NK-92 (cell line): ENCODE results near the gene WDFY2.
"Not testable (repeated sequence)": the region's sequence is repeated elsewhere in the genome, so short reads cannot be mapped to it uniquely, and the experiment has no call there.

Experiments used
- DNase-seq: peaks from one replicate; lab custom pipeline; 2025; ENCODE audit not compliant: unreplicated experiment; lab: John Stamatoyannopoulos, UW

Gene WDFY2

DNA sequence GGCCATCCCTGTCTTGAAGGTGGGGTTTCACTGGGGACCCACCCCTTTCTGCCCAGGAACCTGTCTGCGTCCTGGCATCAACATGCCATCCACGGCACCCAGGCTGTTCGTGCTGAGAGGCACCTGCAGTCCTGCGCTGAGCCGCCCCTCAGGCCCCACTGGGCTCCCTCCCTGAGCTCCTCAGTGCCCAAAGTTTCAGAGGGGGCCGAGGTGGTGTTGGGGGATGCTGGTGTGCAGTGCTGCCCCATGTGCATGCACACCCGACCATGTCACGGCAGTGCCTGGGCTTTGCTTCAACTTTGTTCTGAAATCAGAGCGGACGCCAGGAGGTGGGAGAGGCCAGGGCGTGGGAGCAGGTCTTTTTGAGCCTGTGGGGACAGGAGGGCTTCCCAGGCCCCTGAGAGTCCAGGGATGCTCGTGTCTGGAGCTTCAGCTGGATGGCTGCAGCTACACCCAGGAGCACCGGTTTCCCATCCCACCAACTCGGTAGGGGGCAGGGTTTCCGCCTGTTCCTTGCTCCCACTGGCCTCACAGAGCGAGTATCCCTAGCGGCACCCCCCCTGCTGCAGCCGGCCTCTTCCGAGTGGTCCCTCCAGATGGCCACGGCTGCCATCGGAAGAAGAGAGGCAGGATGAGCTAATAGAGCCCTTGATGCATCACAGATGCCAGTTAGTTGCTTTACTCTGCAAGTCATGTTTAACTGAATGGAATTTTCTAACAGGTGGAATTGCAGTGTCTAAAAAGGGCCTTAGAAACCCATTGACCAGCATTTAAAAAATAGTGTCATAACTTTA lies 44.0 kb downstream of the WDFY2 start:
- no peak for DNase-seq

DNA sequence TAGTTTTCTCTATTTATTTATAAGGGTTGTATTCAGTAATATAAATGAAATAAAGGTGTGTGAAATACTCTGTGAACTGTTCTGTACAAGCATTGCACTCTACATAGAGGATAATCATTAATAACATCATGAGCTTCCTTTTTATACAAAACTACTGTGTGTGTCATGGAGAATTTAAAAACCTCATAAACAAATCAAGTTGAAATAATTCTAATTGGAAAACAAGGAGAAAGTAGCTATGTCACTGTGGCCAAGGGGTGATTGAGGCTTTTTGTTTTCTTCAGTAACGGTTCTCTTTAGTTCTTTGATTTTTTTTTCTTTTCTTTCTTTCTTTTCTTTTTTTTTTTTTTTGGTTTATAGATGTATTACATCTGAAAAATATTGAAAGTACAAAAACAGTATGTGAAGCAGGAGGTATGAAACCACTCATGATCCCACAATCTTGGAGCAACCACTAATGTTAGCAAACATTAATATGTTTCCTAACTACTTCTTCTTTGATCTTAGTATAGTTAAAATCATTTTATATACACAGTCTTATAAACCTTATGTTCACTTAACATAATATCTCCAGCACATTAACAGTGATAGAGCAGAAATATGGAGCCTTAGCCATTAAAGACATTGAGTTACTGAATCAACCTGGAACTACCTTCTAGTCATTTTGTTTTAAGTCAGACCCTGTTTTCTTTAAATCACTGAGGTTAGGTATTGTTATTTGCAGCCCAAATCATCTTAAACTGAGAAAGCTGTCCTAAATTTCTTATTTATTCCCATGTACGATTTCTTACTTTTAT lies 45.4 kb downstream of the WDFY2 start:
- no peak for DNase-seq

DNA sequence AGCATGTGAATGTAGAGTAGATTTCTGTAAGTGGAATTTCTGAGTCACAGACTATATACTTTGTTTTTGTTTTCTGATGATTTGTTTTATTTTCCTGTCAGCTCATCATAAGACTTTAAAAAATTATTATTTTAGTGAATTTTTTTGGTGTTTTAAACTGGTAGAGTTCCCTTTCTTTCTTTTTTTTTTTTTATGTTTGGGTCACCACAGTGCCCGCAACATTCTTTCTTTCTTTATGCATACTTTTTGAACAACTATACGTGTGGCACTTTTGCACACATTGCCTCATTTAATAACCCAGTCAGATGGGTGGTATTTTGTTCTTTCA lies 46.0 kb downstream of the WDFY2 start:
- DNase-seq, result no peak

DNA sequence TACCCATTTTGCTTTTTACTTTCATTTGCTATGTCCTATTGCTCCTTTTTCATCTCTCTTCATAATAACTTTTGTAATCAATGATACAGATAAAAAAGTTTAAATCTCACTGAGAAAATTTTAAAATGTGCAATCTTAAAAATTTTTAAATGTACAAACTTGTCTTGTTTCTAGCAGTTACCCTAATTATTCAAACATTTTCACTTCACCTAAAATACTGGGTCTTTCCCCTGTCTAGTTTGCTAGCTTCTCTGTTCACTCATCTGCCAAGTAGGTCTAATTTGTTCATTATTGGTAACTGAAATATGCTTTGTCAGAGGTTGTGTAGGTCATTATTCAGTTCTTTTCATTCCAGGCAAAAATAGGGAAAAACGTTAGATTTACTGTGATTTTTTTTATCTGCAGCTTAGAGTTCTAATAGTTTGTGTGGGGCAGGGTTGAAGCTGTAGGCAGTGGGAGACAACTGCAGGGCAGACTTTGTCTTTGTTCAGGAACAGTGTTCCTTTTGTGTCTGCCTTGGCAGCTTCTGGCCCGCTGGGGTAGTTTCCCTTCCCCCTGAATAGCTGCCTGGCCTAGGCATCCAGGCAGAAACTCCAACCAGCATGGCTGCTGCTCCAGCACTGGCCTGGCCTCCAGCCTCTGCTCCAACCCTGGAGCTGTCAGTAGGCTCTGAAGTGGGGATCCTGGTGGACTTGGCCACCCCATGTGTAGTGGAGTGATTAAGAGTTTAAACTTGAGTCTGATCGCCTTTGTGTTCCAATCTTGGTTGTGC lies 48.5 kb downstream of the WDFY2 start:
- no peak for DNase-seq

DNA sequence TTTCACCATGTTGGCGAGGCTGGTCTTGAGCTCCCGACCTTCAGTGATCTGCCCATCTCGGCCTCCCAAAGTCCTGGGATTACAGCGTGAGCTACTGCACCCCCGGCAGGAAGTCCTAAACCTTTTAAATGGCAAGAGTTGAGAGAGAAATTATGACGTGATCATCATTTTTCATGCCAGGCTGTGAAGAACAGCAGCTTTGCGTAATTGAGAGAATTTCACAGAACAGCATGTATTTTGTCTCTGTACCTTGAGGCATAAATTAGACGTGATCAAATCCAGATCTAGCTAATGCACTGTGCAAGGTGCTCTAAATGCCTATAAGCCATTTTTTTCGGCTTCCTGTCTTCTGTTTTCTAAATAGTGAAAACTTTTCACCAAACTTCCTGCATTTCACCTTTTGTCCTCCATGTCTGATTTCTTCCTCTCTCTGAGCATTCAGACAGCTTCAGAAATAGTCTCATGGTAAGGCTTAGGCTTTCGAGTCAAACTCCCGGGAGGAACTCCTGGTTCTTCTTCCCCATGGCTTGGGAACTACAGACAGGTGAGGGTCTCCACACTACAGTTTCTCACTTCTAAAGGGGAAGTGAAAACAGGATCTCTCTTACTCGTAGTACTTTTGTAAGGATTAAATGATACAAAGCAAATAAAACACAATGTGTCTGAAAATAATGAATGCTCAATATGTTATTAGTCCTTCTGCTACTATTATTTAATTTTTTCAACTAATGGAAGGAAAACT lies 51.0 kb downstream of the WDFY2 start:
- no peak for DNase-seq

DNA sequence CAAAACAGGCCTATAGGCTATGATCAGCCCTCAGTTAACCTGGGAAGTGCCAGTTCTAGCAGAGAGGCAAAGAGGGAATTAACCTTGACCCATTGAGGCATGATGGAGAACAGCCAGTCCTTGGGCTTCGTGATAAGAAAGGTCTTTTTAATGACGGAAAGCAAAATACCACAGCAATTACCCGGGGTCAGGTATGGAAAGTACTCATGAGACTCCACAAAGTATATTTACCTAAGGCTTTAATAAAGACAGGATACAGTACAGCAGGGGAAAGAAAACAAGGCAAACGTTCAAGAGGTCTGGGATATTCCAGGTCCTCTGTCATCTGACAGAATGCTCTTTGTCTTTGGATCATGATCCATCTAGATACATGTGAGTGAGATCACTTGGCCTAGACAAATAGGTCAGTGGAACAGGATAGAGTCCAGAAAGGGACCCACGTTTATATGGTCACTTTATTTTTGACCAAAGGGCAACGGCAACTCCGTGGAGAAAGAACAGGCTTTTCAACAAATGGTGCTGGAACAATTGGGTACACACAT lies 52.2 kb downstream of the WDFY2 start:
- DNase-seq, result no peak

DNA sequence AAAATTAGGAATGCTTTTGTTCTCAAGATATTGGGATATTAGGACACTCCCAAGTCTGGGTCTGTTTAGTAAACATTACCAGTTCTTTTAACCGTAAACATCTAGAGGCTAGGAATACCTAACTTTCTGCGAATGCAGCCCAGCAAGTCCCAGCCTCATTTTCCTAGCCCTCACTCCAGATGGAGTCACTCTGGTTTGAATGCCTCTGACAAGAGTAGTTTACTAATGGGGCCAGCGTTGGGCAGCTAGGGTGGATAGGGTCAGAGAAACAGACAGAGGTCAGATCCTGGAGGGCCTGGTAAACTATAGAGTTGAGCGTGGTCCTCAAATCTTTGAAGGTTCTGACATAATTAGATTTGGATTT lies 53.6 kb downstream of the WDFY2 start:
- DNase-seq, result no peak

DNA sequence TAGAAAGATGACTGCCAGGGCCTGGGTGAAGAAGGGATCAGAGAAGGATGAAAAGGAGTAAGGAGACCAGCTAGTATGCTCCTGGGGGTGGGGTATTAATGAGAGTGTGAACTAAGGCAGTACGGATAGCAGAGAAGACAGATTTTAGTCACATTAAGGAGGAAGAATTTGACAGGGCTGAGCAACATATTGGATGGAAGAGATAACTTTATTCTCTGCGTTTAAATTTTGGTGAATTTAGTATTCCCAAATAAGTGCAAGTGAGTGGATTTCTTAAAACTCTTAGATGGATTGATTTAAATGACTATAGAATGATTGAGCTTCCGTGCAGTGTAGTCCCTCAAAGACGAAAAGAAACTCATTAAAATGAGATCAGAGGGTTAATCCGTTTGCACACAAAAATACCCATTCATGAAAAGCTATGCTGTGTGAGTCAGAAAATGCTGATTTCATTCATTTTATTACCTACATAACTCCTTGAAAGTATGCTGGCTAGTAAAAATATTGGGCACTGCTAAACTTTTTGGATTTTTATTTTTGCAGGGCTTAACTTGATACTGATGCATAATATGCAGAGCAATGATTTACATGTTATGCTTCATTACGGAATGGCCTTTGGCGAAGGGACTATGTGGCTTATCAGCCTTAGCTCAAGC lies 54.1 kb downstream of the WDFY2 start:
- no peak for DNase-seq

DNA sequence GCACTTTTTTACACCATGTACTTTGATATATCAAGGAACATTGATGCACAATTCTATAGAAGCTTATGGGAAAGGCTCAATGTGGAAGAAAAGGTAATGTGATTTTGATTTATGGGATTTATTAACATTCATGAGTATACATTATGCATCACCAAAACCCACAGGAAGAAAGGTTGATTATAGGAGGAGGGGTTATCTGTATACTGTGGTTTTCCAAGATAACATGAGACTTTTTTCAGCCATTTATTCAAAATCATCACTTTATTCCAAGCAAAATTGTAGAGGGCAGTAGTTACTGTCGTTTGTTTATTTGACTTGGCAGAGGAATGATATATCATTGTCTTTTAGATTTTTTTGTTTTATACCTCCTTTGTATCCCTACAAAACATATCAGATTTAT lies 54.9 kb downstream of the WDFY2 start:
- DNase-seq, result no peak

DNA sequence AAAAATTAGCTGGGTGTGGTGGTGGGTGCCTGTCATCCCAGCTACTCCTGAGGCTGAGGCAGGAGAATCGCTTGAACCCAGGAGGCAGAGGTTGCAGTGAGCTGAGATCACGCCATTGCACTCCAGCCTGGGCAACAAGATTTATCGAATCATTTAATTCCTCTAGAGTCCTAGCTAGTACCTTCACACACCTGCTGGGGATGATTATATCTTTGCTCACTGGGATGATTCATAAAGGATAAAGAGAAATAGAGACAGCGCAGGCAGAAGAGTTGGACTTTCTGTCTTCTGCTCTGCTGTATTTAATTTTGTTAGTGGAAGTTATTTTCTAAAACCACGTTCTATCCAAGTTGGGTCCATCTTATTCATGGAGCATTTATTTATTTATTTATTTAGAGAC lies 56.4 kb downstream of the WDFY2 start:
- DNase-seq, result not testable (repeated sequence)

DNA sequence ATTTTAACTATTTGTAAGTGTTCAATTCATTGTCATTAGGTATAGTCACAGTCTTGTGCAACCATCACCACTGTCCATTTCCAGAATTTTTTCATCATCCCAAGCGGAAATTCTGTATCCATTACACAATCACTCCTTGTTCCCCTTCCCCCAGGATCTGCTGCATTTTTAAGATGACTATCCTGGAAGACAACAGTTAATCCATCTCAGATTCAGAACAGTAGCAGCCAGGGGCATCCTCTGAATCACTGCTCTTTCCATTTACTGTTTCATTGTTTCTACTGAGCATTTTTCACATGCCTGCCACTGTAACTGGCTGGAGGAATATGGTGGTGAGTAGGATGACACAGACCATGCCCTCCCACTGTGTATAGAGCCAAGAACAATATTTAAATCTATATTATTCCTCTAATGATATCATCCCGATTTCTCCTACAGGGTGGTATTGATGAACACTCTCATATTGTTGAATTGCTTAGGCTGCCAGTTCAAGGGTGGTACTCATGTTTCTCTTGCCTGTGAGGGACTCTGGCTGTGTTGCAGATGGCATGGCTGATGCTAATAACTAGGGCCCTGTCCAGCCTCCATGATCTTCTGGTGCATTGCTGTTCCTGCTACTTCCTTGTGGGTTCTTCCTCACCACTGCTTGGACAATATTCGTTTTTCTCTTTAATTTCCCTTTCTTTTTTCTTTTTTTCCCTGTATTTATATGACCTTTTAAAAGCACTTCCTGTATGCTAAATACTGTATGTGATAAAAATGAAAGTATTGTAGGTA lies 59.0 kb downstream of the WDFY2 start:
- DNase-seq, result no peak

DNA sequence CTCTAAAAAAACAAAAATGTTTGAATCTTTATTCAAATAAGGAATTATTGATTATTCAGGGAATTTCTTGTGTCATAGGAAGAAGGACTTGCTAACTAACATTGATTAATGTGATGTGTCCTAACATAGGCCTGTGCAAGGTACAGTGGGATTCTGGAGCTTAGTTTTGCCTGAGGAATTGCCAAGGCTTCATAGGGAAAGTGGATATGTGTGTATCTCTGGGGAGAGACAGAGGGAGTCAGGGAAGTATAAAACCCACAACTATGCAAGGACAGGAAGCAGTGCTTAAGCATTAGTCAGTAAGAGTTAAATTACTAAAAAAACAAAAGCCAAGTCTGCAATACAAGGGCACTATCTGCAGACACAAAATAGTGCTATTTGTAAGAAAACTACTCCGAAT lies 59.6 kb downstream of the WDFY2 start:
- DNase-seq, result no peak

DNA sequence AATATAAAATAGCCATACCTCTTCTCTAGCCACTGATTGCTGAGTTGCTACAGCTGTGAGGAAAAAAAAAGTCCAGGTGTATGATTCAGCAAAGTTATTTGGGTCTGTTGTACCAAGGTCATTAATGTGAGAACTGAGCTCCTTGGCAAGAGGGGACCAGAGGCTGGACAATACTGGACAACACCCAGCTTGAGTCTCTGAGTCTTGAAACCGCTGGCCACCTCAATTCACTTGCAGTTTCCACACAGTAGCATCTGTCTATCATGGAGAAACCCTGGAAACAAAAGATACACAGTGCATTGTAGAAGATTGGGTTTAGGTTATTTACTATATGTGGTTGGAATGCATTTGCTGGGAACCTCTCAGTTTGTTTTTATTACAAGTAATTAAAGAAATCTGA lies 60.4 kb downstream of the WDFY2 start:
- DNase-seq, result no peak

DNA sequence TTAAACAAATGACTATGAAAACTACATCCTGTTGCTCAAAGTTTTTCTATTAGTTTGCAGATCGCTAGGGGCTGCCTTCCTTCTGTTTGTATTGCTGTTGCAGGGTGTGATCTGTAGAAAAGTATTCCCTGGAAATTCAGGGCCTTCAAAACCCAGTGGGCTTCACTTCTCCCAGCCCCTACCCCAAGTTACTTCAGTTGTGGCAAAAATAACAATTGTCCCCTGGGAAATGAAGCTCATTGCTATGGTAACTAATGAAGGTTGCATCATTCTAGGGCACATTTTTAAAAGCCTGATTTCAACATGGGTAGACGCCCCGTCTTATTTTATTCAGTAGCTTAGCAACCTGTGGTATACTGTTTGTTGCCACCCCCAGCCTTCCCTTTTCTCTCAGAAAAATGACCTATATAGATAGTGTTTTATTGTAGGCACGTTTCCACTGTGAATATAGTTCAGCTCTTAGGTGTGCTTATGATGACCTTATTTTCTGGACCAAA lies 60.9 kb downstream of the WDFY2 start:
- no peak for DNase-seq

DNA sequence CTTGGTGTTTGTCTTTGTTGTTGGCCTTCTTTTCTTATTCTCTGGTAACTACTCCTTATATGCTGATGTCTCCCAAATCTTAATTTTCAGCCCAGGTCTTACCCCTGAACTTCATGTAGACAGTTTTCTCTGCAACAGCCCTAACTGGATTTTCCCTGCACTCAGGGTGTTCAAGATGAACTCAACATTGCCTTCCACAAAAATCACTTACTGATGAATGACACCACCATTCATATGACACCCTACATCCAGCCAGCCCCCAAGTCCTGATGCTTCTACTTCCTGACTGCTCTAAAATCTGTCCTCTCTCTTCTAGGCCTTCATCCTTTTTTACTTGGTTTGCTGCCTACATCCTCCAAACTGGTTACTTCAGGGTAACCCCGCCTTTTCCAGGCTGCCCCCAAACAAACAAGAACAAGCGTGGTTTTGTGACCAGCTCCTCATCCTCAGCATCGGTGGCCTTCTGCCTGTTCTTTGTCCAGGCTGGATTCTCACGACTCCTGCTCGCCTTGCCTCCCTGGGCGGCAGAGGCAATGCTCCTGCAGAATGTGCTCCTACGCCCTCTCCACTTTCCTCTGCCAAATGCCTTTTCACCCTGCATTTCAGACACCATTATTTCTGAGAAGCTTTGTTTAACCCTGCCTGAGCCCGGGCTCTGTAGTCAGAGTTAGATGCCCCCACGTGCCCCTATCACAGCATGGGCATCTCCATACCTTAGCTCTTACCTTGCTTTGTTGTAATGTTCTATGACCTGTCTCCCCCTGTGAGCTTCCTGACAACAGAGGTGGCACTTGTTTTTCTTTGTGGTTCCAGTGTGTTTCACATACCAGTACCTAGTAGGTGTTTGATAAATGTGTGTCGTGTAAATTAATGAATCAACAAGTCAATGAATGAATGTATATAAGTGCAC lies 61.8 kb downstream of the WDFY2 start:
- DNase-seq, result no peak

DNA sequence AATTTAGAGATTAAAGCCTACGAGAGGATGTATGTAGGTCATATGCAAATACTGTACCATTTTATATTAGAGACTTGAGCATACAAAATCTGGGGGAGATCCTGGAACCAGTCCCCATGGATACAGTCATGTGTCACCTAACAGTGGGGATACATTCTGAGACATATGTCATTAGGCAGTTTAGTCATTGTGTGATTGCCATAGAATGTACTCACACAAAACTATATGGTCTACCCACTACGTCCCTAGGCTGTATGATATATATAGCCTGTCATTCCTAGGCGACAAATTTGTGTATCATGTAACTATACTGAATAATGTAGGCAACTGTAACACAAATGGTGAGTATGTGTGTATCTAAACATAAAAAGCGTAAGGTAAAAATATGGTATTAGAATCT lies 62.8 kb downstream of the WDFY2 start:
- DNase-seq, result no peak

DNA sequence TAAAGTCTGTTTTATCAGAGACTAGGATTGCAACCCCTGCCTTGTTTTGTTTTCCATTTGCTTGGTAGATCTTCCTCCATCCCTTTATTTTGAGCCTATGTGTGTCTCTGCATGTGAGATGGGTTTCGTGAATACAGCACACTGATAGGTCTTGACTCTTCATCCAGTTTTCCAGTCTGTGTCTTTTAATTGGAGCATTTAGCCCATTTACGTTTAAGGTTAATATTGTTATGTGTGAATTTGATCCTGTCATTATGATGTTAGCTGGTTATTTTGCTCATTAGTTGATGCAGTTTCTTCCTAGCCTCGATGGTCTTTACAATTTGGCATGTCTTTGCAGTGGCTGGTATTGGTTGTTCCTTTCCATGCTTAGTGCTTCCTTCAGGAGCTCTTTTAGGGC lies 67.9 kb downstream of the WDFY2 start:
- DNase-seq, result not testable (repeated sequence)

DNA sequence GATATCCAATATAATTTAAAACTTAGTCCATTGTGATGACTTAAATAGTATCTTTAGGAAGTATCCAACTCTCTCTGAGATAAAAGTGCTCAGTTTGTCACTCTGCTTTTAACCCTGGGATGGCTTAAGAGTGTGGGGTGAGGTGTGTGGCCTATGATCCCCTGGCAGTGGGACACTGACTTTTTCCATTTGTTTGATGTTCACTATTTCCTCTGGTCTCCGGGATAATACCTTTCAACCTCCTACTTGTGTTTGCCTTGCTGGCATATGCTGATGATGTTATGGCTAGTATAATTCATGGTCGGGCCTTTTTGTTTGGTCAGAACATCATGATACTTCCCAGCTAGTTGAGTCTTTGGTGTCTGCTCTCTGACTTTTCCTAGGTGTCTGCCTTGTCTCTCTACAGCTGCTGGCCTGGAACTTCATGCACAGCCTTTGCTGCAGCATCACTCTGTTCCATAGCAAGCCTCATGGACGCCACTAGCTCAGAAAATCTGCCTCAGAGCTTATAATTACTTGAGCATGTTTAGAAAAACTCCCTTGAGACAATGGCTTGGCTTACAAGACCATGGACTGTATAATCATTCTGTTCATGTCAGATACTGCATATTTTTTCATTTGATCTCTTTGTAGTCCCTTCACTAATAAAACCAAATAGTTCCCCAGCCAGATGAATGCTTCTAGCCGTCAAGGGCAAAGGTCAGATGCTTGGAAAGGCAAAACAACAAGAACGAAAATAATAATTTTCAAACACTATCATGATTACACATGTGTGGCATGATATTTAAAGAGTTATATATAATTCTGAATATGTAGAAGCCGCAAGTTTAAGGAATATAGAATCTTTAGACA lies 75.2 kb downstream of the WDFY2 start:
- DNase-seq, result no peak
